GM21786 (cell line): ENCODE results near the gene CLMN.

ENCODE experiments used
- ATAC-seq: cut with Tn5 transposase; IDR thresholded peaks from one replicate; pipeline ENCODE4 v1.9.1; 2021; ENCODE audit not compliant: unreplicated experiment

Gene CLMN

DNA sequence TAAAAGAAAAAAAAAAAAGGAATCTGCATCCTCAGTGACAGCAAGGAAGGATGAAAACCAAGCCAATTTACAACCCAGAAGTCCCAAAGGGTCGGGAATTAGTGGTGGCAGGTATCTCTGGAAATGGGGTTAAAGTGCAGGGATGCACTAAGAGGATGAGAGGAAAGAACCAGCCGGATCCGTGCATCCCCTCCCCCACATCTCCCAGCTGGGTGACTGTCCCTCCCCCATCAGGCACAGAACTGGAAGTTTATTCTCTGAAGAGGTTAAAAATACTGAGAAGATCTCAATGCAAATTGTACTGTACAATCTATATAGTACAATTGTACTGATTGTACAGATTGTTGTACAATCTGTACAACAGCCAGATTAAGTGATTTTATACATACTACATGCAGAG is 15.4 kb downstream of the CLMN start:
- ATAC-seq: no peak

DNA sequence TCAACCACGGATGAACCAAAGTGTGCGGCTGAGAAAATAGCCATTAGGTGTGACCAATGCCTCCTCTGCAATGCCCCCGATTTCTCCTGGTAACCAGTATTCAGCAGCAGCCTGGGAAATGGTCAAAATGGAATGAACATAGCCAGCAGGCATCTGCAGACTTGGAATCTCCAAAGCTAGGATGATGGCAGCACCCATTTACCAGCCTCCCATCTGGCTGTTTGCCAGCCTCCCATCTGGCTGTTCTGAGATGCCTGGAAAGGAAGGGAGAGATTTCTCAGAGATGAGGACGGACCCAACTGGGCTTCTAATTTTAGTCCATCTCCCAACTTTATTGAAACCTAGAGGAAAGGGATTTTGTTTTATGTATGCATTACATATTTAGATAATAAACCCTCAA is 16.2 kb downstream of the CLMN start:
- no peak for ATAC-seq

- no peak for ATAC-seq
These were observed 16.8 kb downstream of the CLMN start for GRCh38 chr14:95302667-95303506.

DNA sequence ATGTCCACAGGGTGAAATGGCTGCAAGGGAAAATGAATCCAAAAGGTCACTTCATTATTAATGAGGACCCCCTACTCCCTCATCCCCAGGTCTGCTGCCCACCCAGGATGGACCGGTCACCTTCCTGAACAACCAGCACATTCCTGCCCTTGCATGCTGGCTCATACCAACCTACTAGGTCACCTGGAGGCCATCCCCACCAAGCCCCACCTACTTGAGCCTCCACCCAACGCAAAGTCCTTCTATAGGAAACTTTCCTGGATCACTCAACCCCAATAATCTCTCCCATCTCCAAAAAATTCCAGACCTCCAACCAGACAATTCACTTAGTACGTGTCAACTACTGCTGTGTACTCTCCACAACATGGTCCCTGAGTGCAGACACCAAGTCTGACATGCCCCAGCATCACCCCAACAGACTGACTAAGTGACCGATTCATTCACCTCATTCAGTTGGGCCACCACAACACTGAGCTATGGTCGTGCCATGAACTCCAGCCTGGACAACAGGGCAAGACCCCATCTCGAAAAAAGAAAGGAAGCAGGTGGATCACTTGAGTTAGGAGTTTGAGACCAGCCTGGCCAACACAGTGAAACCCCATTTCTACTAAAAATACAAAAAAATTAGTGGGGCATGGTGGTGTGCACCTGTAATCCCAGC is 18.1 kb downstream of the CLMN start:
- ATAC-seq: no peak

GRCh38 chr14:95300697-95301526 is 18.8 kb downstream of the CLMN start:
- no peak for ATAC-seq

- peak; percentile 51 for ATAC-seq
These were observed 19.6 kb downstream of the CLMN start for GRCh38 chr14:95300002-95300696.

- no peak for ATAC-seq
These were observed 20.4 kb downstream of the CLMN start for GRCh38 chr14:95299271-95299670.

- ATAC-seq: no peak
These were observed 21.9 kb downstream of the CLMN start for GRCh38 chr14:95297832-95298231.

DNA sequence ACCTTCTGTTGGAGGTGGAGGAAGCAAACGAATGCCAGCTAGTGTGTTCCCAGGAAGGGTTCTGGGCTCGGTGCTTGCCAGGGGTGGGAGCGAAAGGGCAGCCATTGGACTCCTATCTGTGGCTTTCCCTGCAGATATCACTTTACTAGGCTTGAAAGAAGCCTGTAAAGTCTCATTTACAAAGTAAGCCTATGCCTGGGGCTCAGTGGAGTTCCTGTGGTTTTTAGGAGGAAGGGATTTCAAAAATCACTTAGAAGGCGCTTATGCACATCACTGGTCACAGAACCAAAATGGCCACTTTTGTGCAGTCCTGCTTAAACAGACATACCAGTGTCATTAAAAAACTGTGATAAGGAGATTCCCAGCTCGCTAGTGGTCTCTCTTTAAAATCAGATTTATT is 22.7 kb downstream of the CLMN start:
- ATAC-seq: no peak

- ATAC-seq: no peak
These were observed 23.9 kb downstream of the CLMN start for GRCh38 chr14:95295600-95296376.

DNA sequence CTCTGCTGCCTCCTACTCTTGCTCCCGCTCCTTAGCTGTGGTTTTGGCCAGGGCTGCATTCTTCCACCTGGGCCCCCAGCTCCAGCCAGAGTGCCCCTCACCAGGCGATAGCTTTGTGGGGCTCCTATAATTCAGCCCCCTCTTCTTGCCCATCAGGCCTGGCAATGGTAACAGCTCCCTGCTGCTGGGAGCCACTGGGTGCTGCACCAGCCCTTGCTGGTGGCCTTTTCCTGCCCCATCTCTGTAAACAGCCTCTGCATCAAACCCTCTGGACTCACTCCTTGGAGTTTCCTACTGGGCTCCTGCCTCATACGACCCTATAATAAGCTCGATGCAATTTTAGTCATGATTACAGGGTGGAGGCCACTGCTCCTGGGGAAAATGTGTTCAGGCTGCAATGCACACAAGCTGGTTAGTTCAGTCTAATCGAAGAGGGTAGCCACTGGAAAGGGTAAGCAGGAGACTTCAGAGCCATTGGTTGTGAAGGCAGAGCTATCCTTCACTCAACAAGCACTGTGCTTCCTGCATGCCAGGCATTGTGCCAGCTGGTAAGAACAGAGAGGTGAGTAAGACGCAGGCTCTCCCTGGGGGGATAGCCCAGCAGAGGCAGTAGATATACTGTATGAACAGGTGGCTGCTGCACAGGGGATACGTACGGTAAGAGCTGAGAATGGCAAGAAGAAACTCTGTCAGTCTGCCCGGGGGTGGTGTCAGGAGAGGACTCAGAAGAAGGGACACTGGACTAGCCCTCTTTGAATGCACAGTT is 24.7 kb downstream of the CLMN start:
- ATAC-seq: no peak

GRCh38 chr14:95294320-95294719 is 25.4 kb downstream of the CLMN start:
- ATAC-seq: no peak

DNA sequence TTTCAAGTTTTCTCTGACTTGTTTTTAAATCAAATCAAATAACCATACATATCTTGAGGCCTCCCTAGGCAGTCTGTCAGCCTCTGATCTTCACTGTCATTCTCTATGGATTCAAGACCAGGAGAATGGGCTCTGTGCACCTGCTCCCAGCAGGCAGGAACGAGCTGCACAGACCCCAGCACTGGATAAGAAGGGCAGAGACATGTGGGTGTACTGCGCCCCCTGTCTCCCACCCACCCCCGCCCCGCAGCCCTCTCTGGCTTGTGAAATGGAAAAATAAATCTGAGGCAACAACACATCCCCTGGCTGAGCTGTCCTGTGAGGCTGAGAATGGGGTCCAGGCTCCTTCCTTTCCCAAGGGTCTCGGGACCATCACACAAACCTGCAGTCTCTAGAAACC is 26.3 kb downstream of the CLMN start:
- no peak for ATAC-seq

DNA sequence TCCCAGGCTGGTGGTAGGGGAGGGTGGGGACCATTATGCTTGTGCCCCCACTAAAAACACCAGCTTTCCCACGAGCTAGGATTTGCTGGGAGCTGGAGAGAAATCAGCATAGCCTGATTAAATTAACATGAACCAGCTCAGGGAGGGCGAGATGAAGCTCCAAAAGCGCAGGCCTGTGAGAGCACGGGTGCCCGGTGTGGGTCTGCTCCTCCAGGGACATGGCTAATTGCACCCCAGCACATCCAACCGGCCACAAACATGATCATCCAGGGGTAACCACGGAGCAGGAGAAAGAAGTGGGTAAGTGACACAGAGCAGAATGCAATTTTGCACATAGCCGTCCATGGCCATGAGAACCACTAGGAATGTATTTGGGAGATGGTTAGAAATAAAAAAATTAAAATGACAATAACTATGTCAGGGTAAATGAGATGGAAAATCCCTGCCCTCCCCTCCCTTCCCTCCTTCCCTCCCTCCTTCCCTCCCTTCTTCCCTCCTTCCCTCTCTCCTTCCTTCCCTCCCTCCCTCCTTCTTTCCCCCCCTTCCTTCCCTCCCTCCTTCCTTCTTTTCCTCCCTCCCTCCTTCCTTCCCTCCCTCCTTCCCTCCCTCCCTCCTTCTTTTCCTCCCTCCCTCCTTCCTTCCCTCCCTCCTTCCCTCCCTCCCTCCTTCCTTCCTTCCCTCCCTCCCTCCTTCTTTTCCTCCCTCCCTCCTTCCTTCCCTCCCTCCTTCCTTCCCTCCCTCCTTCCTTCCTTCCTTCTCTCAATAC is 26.9 kb downstream of the CLMN start:
- ATAC-seq: no peak

- no peak for ATAC-seq
These were observed 27.7 kb downstream of the CLMN start for GRCh38 chr14:95291859-95292542.

DNA sequence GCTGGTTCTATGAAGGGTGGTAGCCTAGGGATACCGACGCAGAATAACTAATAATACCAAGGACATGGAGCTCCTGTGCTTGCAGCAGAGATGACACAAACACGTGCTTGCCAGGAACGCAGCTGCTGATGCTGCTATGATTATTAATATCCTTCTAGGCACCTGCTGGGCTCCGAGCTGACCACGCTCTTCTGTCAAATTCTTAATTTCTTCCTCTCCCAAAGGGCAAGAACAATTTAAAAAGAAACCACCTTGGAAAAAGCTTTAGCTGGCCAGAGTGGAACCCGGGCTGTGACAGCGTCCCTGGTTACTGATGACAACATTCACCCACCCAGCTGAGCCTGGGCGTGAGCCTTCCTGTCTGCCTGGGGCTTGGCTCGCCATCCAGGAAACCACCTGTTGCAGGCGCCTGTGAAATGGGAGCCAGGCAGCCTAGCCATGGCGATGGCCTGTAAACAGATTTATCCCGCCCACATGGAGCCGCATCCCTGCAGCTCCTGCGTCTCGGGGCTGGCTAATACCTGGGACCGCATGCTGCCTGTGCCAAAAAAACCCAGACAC is 28.8 kb downstream of the CLMN start:
- ATAC-seq: no peak

GRCh38 chr14:95290021-95290420 is 29.7 kb downstream of the CLMN start:
- no peak for ATAC-seq
